LNCaP clone FGC (cell line): ENCODE measurements around the gene IDH3A.
"Not testable (repeated sequence)": the region's sequence is repeated elsewhere in the genome, so short reads cannot be mapped to it uniquely, and the experiment has no call there.

Source experiments
- DNase-seq: peaks from one replicate; pipeline ENCODE4 v3.0.0-alpha.2; 2011; ENCODE audit warnings: low read depth
- H3K4me3 ChIP-seq: 2 replicates; pipeline ENCODE4 v1.5.1; 2011; ENCODE audit warnings: mild to moderate bottlenecking, low read depth, low read length, control low read depth
- TF ChIP-seq, protein P1 (sequence below): IDR thresholded peaks from 2 replicates; pipeline ENCODE4 v1.5.1; 2012; ENCODE audit warnings: mild to moderate bottlenecking; ENCODE audit not compliant: control insufficient read depth, insufficient read depth; ENCODE audit errors: extremely low read depth

Gene IDH3A

GRCh38 chr15:78140292-78140691, 8.9 kb upstream of the IDH3A start:
- TF ChIP-seq, protein P1, sequence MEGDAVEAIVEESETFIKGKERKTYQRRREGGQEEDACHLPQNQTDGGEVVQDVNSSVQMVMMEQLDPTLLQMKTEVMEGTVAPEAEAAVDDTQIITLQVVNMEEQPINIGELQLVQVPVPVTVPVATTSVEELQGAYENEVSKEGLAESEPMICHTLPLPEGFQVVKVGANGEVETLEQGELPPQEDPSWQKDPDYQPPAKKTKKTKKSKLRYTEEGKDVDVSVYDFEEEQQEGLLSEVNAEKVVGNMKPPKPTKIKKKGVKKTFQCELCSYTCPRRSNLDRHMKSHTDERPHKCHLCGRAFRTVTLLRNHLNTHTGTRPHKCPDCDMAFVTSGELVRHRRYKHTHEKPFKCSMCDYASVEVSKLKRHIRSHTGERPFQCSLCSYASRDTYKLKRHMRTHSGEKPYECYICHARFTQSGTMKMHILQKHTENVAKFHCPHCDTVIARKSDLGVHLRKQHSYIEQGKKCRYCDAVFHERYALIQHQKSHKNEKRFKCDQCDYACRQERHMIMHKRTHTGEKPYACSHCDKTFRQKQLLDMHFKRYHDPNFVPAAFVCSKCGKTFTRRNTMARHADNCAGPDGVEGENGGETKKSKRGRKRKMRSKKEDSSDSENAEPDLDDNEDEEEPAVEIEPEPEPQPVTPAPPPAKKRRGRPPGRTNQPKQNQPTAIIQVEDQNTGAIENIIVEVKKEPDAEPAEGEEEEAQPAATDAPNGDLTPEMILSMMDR, result no peak
- H3K4me3 ChIP-seq, result no peak overlapping the region
- DNase-seq, result peak; percentile 30

- TF ChIP-seq, protein P1, result no peak
- DNase-seq, result no peak
- no peak overlapping the region for H3K4me3 ChIP-seq
Measured at GRCh38 chr15:78142332-78142731, 6.8 kb upstream of the IDH3A start.

DNA sequence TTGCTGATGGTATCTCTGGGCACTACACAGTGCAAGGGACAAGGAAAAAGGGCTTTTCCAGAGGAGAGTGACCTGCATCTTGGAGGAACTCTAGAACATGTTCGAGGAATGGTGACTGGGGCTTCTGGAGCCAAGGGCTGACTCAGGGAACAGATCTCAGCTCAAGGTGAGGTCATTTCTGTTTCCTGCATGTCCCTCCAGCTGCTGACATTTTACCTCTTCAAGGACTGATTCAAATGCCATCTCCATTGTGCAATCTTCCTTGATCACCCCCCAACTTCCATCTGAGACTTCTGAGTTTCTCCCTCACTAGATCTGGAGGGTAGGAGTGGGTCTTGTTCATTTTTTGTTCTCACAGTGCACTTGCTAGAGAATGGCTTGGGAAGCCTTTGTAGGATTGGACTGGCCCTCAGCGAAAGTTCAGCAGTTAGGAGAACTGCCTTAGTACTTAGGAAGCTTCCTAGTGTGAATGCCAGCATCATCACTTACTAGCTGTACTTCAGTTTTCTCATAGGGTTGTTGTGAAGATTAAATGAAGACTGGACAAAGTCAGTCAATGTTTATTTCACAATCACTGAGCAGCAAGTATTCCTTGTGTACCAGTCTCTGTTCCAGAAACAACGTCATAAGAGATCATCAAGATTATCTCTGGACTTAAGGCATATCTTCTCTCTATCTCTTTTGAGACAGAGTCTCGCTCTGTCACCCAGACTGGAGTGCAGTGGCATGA, 2.6 kb upstream of the IDH3A start:
- DNase-seq, result no peak
- TF ChIP-seq, protein P1, result no peak
- no peak overlapping the region for H3K4me3 ChIP-seq

DNA sequence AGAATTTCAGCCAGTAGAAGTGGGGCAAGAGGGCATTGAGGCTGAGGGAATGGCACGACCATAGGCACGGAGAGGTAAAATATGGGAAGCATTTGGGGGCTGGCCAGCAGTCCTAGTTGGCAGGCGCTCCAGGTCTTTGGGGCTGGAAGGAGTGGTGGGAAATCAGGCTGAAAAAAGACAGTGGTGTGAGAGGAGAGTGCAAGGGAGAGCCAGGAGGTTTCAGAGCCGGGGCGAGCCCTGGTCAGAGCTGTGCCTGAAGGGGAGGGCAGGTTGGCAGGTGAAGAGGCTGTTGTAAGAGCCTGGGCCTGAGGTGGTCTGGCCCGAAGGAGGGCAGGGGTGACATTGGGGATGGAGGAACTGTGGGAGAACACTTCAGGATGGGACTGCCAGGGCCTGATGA, 1.6 kb upstream of the IDH3A start:
- TF ChIP-seq, protein P1, result no peak
- no peak overlapping the region for H3K4me3 ChIP-seq
- DNase-seq, result no peak

- TF ChIP-seq, protein P1, result no peak
- DNase-seq, result no peak
- H3K4me3 ChIP-seq, result peak overlapping the region; percentile 65
Measured at GRCh38 chr15:78148392-78149067, 632 bp upstream of the IDH3A start.

DNA sequence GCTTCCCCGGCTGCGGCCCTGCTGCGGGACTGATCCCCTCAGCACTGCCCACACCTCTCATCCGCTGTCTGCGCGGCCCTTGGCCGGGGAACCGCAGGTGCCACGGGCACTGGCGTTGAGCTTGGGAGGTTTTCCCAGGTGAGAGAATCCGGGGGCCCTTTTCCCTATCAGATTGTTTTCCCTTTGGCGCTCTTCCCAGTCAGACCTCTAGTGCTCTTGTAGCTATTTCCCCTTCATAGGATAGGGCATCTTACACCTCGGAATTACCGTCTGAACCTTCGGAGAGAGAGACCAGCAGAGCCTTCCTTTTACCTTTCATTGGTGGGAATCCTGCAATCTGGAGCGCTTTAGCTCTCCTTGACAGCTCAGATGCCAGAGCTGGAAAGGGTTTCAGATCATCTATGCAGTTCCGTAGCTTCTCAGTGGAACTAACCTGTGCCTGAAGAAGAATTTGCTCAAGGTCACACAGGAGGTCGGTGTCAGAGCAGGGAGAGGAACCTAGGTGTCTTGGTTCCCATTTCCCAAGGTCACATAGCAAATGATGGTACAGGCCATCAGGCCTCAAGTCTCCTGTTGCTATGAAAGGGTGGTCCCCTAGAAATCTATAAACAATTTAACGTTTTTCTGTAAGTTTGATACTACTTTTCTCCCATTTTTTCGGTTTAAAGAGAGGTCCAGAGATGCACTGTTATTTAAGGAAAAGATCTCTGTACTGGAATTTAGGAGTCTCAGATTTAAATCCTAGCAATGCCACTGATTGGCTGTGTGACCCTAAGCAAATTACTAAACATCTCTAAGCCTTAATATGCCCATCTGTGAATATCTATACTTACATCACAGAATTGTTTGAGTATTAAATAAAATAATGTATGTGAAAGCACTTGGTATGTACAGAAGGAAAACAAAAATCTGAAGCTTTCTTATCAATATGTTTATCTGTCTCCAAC, 916 bp downstream of the IDH3A start:
- H3K4me3 ChIP-seq, result peak overlapping the region; percentile 65
- TF ChIP-seq, protein P1, result no peak
- no peak for DNase-seq

- H3K4me3 ChIP-seq, DNase-seq: not testable (repeated sequence)
Measured at GRCh38 chr15:78151075-78151474, 1.9 kb downstream of the IDH3A start.
